ENCODE measurements around the gene NUMB. TPM values are rescaled to one million over a fixed set of nuclear protein-coding genes. Genes with fewer than 3 reads are reported as not detected.

NUMB gene
- polyA plus RNA-seq, 1 donor: 31.3 TPM

- DNase-seq: no peak
These were observed 199.3 kb downstream of the NUMB start for GRCh38 chr14:73258845-73259611.

GRCh38 chr14:73258076-73258475, 200.3 kb downstream of the NUMB start:
- DNase-seq: no peak

- no peak for DNase-seq
These were observed 202.6 kb downstream of the NUMB start for GRCh38 chr14:73255693-73256225.

- no peak for DNase-seq
These were observed 203.3 kb downstream of the NUMB start for GRCh38 chr14:73255005-73255400.

- DNase-seq: no peak
These were observed 203.9 kb downstream of the NUMB start for GRCh38 chr14:73254247-73255004.

- DNase-seq: no peak
These were observed 204.6 kb downstream of the NUMB start for GRCh38 chr14:73253721-73254120.

- no peak for DNase-seq
These were observed 205.1 kb downstream of the NUMB start for GRCh38 chr14:73253323-73253610.

- no peak for DNase-seq
These were observed 205.6 kb downstream of the NUMB start for GRCh38 chr14:73252491-73253322.

- DNase-seq: no peak
These were observed 206.7 kb downstream of the NUMB start for GRCh38 chr14:73251516-73252215.

GRCh38 chr14:73250781-73251500, 207.4 kb downstream of the NUMB start:
- no peak for DNase-seq

GRCh38 chr14:73250317-73250713, 208.0 kb downstream of the NUMB start:
- DNase-seq: no peak

- no peak for DNase-seq
These were observed 208.6 kb downstream of the NUMB start for GRCh38 chr14:73249564-73250316.

- no peak for DNase-seq
These were observed 209.2 kb downstream of the NUMB start for GRCh38 chr14:73249108-73249507.

GRCh38 chr14:73248108-73248868, 210.1 kb downstream of the NUMB start:
- no peak for DNase-seq

GRCh38 chr14:73246387-73247150, 211.8 kb downstream of the NUMB start:
- no peak for DNase-seq

GRCh38 chr14:73245480-73246325, 212.6 kb downstream of the NUMB start:
- DNase-seq: peak; percentile 32

- no peak for DNase-seq
These were observed 213.6 kb downstream of the NUMB start for GRCh38 chr14:73244541-73245290.

GRCh38 chr14:73243748-73244147, 214.6 kb downstream of the NUMB start:
- no peak for DNase-seq

Measured in hindlimb muscle (tissue), 1 donor.